Stimulated activated CD8-positive, alpha-beta memory T cell treated with anti-CD3 and anti-CD28 coated beads, Interleukin-12 subunit alpha, Interleukin-12 subunit beta, amount 100 ng/mL, for 24 hours (primary cell): Measurements from ENCODE around the gene TRNP1.
"Not testable (repeated sequence)": the region's sequence is repeated elsewhere in the genome, so short reads cannot be mapped to it uniquely, and the experiment has no call there.

ENCODE experiments used
- DNase-seq: peaks from one replicate; pipeline ENCODE4 v3.0.0-alpha.2; 2020; ENCODE audit errors: extremely low read depth

The TRNP1 gene

GRCh38 chr1:26993237-26994019 lies at the start of gene TRNP1:
TSS of gene TRNP1 (plus strand) at chr1:26993692. CDS start at chr1:26993787, 95 bp downstream.
- DNase-seq = peak; percentile 25

DNA sequence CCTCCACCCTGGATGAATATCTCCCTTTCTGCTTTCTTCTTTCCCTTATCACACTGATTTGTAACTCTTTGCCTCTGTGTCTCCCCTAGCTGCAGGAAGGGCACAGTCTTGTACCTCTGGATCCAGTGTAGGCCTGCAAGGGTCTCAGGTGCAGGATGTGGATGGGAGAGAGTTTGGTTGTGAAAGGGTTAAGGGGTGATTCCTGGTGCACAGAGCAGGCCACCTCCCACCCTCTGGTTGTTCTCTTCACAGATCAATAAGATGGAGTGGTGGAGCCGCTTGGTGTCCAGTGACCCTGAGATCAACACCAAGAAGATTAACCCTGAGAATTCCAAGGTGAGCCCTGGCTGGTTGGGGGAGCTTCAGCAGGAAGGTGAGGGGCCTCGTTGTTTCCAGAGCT lies 48.4 kb upstream of the TRNP1 start:
- DNase-seq = no peak

DNA sequence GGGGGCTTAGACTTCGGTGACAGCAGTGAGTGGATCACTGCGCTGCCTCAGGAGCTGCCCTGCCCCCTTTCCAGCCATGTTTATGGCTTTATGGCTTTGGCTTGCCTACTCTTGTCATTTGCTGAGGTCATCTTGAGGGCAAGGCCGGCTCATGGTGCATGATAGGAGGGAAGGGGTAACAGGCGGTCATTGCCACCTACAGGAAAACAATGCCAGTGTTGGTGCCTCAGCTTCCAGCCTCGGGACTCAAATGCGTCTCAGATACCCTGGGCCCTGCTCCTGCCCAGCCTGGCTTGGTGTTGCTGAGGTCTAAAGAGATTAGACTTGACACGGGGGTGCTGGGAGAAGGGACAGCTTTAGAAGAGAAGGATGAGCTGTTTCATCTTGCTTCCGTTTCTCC lies 47.8 kb upstream of the TRNP1 start:
- no peak for DNase-seq

- DNase-seq = no peak
These were observed 47.2 kb upstream of the TRNP1 start for GRCh38 chr1:26946270-26946669.

GRCh38 chr1:26948725-26949057 lies 44.8 kb upstream of the TRNP1 start:
- not testable (repeated sequence) for DNase-seq

DNA sequence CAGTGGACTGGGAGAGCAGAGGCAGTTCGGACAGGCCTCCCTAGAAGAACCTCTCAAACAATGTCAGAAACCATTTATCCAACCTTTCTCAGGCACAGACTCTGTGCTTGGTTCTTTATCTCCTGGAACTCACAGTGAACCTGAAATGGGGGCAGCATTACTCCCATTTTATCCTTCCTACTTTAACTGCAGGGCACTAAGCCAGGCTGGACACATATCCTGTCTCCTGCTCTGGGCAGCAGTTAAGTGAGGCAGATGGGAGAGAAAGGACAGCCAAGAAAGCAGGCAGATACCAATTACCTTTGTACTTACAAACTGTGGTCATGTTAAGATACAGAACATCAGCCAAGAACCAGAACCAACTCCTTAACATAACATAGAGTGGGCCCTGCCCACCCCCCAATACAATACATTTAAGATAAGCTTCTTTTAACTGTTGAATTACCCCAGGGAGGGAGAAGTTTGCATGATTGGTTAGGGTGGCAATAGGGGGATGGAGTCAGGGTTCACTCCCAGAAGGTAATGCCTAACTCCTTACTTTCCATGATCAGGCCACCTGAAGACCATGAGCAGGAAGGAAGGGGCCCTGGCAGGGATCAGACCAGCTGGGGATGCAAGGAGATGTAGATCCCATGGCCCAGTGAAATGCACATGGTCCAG lies 44.1 kb upstream of the TRNP1 start:
- no peak for DNase-seq

DNA sequence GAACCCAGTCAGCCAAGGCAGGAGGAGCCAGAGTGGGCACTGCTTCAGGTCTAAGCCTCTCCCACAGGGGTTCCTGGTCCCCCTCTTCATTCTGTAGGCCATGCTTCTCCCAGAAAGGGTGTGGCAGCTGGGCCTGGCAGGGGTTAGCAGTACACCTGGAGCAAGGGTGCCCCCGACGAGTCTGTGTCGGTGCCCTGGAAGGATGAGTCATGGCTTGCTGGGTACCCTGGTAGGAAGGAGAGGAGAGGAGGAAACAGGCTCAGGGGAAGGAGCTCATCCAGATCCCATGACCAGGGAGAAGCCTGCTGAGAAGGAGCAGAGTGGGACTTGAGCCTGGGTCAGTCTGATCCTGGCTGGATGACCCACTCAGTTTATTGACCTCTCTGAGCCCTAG lies 43.6 kb upstream of the TRNP1 start:
- DNase-seq = no peak

GRCh38 chr1:26950602-26951001 lies 42.9 kb upstream of the TRNP1 start:
- no peak for DNase-seq

- DNase-seq = no peak
These were observed 42.3 kb upstream of the TRNP1 start for GRCh38 chr1:26951216-26951615.

DNA sequence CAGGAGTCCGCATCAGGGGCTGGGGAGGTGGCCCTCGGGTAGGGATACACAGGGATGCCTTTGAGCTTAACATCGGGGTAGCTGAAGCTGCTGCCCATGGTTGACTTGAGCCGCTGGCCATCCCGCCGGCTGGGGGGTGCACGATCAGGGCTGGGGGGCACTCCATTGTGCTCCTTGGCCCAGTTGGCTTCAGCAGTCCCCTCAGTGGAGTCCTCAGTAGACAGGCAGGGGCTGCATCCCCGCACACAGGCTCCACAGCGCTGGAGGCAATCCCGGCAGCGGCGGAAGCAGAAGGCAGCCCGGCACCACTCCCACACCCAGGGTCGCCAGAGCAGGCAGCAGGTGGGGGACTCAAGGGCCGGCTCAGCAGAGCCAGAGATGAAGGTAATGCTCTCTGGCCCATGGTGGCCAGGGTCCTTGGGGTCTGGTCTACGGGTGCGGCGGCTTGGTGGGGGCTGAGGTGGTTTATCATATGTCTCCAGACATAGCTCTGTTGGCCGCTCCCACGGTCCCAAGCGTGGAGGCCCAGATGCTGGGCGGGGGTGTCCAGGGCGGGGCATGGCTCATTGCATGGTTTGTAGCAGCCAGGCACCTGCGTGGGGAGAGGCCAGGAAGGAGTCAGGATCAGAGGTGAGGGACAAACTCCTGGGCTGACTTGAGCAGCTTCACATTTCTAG lies 41.5 kb upstream of the TRNP1 start:
- no peak for DNase-seq

- DNase-seq = no peak
These were observed 40.1 kb upstream of the TRNP1 start for GRCh38 chr1:26953374-26953773.

DNA sequence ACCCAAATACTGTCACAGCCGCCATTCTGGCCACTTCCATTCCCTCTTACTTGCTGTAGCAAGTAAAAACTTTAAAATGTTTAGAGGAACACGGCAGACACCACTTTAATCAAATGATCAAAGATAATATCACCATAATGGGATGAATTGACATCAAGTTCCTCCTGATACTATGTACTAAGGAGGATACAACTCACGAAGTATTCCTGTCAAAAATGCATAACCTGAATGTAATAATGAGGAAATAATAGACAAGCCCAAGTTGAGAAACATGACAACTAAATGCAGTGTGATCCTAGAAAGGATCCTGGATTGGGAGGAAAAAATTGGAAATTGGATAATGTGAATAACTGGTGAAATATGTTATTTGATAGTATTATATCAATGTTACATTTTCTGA lies 37.2 kb upstream of the TRNP1 start:
- DNase-seq = no peak

DNA sequence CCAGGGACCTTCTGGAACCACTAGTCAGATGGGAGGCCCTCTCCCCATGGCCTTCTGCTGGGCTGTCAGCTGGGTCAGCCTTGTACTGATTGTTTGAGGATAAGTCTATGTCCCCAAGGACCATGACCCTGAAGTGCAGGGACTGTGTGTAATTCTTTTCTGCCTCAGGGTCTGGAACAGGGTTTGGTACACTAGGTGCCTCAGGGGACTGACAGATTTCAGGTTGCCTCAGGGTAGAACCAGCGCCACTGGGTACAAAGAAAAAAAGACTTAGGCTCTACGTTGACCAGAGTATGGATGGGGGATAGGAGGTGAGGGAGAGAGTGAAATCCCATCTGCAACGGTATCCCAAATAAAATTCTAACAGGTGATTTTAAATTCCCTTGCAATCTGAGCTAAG lies 36.2 kb upstream of the TRNP1 start:
- DNase-seq = no peak

GRCh38 chr1:26959270-26959669 lies 34.2 kb upstream of the TRNP1 start:
- DNase-seq = no peak

- no peak for DNase-seq
These were observed 33.5 kb upstream of the TRNP1 start, which contains the start of gene KDF1 for GRCh38 chr1:26959722-26960624. TSS of gene KDF1 (minus strand) at chr1:26960468. CDS start at chr1:26952380, 8,088 bp downstream.

DNA sequence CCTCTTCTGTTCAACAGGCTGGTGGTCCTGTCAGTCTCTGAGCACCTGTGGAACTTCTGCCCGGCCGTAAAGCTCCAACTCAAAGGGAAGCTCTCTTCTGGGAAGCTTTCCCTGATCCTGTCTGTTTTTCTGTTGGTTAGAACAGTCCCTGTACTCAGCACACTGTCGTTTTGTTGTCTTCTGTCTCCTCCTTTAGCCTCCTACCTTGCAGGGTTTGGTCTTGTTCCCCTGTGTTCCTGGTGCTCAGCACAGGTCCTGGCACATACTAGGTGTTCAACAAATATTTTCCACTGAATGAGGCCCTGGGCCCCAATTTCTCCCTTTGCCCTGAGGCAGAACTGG lies 32.9 kb upstream of the TRNP1 start:
- no peak for DNase-seq

DNA sequence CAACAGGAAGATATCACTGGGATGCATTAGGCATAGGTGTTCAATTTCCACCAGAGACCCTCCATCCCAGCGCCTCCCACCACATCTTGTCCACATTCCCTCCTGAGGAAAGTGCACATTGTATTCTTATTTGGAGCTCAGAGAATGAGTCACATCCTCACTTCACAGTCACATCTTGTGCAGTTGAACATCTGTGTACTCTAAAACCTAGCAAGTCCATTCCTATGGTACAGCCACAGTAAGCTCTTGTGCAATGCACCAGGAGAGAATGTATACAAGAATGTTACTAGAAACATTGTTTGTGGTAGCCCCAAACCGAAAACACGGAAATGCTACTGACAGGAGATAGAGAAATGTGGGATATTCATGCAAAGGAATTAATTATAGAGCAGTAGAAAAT lies 31.7 kb upstream of the TRNP1 start:
- no peak for DNase-seq

DNA sequence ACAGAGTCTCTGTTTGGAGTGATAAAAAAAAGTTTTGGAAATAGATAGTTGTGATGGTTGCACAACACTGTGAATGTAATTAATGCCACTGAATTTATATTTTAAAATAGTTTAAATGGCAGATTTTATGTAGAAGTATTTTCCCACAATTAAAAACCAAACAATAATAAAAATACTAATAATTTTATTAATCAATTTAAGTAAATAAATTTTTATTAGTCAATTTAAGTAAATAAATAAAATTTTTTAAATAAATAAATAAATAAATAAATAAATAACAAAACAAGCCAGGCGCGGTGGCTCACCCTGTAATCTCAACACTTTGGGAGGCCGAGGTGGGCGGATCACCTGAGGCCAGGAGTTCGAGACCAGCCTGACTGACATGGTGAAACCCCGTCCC lies 28.3 kb upstream of the TRNP1 start:
- no peak for DNase-seq

GRCh38 chr1:26965628-26966027 lies 27.9 kb upstream of the TRNP1 start:
- no peak for DNase-seq

DNA sequence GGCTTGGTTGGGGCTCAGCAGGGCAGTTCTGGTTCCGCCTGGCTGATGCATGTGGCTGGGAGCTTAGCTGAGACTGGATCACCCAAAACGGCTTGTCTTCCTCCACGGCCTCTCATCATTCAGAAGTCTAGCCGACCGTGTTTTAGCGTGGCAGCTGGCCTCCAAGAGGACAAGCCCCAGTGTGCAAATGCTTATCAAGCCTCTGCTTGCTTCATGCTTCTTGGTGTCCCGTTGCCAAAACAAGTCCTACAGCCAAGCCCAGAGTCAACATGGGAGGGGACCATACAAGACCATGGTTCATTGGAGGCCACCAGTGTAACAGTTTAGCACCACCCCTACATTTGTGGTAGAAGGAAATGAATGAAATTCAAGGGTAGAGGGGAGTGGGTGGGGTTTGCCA lies 22.7 kb upstream of the TRNP1 start:
- DNase-seq = no peak

DNA sequence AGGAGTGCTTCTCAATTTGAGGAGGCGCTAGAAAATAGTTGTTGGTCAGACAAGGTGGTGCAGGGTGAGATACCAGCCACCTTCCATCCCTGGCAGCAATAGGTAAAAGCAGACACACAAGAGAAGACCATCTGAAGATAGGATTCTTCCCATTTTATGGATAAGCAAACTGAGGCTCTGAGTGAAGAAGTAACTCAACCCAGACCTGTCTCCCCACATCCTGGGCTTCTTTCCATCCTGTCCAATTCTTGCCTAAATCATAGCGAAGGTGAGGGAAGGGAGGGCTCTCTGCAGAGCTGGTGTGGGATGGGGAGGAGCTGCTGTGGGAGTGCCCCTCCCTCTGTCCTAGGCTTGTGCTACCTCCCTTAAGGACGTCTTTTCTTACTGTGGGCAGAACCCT lies 21.9 kb upstream of the TRNP1 start:
- DNase-seq = no peak

DNA sequence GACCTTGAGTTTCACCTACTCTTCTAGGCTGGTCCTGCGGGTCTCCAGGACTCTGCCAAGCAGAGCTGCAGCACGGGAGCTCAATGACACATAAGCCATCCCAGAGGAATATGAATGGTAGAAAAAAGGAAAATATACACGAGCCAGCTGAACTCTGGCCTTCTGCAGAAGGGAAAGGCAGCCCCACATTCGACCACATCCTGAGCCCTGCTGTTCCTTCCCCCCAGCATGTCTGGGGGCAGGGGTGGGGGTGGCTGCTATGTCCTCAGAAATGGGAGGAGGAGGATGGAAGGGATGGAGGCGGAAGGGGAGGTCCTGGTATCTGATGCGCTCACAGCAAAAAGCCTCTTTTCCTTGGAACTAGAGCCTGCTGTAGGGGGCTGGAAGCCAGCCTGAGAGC lies 21.1 kb upstream of the TRNP1 start:
- DNase-seq = no peak
